Left ventricle myocardium superior (tissue), 1 donor: ENCODE results near the gene CLIP4. TPM values are rescaled to one million over a fixed set of nuclear protein-coding genes. Genes with fewer than 3 reads are reported as not detected.

ENCODE experiments used
- ATAC-seq: fragments of 200-7000 bp; cut with Tn5 transposase; one replicate; pipeline ENCODE4 v1.9.1; 2020; ENCODE audit warnings: mild to moderate bottlenecking, moderate library complexity
- DNase-seq: peaks from one replicate; pipeline ENCODE4 v3.0.0-alpha.2; 2020
- intact Hi-C: fragments of 100-400 bp; cut with micrococcal nuclease; formaldehyde crosslinking; loops from one replicate; pipeline ENCODE4 v1.11.0; 2022
- total RNA-seq: library from RNA; stranded (reverse); fragmentation: NEBNext Ultra II Directional; extraction: Animal tissue kit (Norgen Biotek cat#: 25700); gene quantifications from one replicate; pipeline ENCODE4 v1.2.1, GENCODE V29; 2021
- donor health status: DM: no; HTN: yes; CAD: no; lungs with severe emphysema.

CLIP4 gene
- total RNA-seq, 1 donor from 2014 or later: 31.4 TPM

DNA sequence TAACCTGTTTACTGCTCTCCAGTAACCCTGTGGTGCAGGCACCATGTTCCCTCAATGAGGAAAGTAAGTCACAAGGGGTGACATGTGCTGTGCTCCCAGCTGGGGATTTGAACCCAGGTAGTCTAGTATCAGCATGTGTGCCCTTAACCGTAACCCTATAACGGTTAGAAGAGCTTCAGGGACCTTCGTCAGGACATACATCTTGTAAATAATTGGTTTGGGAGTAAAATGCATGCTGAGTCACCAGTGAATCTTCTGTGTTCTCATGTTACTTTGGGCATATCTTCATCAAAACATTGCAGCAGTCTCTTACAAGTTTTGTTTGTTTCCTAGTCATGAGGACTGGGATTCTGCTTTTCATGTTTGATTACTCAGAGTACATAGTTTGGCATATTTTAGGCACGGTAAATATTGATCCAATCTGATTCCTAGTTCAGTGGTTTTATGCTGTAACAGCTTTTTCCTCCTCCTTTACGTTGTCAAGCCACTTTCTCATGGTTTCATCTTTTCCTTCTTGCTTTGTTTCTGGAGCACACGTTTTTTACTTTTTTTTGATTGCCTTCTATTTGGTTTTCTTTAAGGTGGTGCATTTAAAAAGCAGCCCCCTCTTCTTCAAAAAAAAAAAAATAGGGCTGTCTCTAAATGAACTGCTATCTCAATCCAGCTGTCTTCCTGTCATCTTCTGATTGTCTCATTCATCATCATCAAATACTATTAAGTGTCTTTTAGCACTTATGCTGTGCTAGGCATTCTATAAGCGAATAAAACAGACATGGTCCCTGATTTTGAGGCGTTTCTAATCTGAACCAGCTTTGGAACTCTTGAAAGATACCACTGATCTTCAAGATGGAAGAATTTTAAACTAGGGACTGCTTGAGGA, 50.4 kb downstream of the CLIP4 start:
- ATAC-seq (no peak), DNase-seq (no peak)
- intact Hi-C loops: no loop called here

DNA sequence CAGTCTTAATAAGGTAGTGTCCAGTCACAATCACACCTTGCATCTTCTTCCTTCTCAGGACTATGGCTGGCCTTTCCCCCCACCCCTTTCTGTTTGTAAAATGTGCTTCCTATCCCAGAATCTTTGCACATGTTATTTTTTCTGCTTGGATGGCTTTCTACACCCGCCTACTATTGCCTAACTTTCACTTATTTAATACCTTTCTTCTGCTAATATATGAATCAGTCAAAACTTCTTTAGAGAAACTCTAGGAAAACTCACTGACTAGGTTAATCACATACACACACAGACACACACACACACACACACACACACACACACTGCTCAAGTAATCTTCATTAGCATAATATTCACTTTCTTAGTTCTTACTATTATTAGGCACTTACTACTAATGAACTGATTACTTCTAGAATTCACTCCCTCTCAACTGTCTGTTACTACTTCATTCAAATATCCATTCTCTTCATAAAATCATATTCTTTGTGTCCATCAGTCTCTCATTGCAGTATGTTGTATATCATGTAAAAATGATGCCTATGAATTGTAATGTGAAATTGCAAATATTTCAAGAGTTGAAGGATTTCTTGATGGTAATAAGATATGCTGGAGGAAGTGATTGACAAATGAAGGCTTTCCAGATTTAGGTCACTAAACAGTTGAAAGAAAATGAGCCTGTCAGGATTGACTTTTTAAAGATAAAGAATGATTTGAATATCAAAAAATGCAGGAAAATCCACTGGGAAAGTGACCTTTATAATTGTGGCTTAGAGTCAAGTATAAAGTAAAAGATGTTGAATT, 51.2 kb downstream of the CLIP4 start:
- DNase-seq (no peak), ATAC-seq (no peak)
- intact Hi-C loops: no loop called here

DNA sequence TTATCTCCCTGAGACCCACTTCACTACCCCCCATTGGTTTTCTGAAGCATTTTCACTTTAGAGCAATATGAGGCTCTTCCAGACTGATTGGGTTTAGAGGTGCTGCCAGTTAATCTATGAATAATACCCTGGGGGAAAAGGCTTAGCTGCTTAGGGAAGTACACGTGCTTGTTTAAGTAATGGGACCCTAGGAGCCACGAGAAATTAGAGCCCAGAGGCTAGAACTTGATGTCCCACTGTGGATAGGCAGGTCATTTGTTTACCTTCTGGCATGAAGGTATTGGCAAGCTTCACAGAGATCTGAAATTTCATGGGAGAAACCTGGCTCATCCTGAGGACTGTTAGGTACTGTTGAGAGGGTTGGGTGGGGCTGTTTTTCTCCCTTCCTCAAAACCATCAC, 59.7 kb downstream of the CLIP4 start:
- DNase-seq: no peak
- ATAC-seq: no peak
- intact Hi-C loops: no loop called here

DNA sequence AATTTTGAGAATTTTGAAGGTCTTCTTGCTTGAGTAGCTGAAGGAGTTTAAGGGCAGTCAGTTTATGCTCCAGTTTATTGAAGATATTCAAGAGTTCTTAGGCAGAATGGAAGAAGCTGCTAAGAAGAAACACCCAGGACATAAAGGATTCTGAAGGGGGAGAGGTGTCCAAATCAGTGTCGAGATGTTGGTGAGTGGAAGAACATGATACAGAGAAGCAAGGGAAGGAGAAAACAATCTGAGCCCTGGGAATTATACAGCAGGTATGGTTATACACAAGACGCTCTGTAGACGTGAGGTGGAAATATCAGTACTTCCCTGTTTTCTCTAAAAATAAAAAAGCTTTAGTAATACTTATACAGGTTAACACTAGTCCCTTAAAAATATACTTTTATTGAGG, 60.1 kb downstream of the CLIP4 start:
- ATAC-seq: no peak
- intact Hi-C loops: no loop called here
- no peak for DNase-seq

DNA sequence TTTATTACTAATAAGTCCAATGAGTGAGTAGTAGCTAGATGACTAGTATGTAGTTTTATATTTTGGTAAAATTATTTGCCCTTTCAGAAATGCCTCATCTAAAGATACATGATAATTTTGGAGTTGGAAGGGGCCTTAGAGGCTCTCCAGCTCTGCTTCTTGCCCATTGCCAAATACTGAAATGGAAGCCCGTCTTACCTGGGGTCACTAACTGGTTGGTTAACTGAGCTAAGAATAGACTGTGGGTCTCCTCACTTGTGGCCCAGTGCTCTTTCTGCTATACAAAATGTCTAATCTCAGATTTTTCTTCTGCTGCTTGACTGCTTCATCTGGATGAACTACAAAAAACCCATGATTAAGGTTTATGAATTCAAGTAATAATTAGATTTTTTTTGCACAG, 67.1 kb downstream of the CLIP4 start:
- ATAC-seq: no peak
- intact Hi-C loops: no loop called here
- DNase-seq: no peak

DNA sequence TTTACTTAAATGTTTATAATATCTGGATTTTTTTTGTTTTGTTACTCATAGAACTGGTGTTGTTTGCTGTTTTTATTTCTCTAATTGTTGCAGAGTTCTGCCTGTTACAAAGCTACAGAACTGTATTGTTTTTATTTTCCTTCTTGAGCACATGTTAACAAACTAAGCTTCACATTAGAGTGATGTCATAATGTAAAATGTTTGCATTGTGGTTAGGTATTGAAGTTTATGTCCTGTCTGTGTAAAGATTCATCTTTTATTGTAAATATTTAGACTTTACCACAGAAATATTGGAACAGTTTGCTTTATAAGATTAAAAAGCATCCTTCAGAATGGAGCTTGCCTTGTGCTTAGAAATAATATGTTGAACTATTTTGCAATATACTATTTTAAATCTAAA, 67.7 kb downstream of the CLIP4 start:
- DNase-seq: no peak
- intact Hi-C loops: no loop called here
- no peak for ATAC-seq

DNA sequence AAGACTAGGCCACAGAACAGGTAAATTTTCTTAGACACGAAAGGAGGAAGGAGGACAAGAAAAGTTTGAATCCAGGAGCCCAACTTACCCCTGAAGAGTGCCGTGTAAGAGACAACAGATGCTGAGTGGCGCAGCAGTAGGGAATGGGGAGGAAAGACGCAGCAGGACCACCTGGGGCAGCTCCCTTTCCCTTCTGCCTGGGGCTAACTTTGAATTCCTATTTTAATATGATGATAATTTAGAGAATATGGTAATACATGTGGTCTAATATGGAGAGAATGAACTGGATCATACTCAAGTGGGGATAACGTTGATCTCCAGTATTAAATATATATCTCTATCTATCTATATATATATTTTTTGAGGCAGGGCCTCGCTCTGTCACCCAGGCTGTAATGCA, 69.3 kb downstream of the CLIP4 start:
- ATAC-seq: no peak
- intact Hi-C loops: no loop called here

DNA sequence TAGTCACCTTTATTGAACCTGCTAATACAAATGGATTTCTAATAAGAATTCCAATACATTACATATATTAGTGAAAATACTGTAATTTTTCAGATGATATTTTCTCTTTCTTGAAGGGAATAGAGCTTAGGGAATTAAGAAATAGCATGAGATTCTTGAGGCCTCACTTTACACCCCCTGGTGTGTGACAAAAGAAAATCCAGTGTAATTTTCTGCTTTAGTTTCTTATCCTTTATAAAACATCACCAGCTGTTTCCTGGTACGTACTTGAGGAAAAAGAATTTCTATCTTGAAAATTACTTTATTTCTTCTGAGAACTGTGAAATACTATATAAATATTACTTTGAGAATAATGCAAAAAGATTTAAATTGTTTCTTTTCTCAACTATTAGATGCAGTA, 71.6 kb downstream of the CLIP4 start:
- DNase-seq (no peak), ATAC-seq (no peak)
- intact Hi-C loops: no loop called here

More for the DNA sequence above, 69.3 kb downstream of the CLIP4 start:
- DNase-seq: no peak

DNA sequence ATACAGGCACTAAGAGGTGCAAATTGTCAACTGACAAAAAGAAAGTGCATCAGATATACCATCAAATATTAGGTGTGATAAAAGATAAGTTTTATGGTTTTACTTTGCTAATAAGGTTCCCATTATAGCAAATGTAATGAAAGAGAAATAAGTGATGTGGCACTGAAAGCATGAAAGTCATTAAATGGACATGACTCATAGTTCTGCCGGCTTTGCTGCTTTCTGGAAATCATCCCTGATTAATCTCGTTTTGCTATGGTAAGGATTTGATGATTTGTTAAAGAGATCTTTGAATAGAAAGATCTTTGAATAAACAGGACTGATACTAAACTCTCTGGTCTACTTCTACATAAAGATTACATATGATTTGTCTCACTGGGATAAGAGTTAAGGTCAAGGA, 72.7 kb downstream of the CLIP4 start:
- intact Hi-C loops: no loop called here
- DNase-seq: no peak
- ATAC-seq: no peak

DNA sequence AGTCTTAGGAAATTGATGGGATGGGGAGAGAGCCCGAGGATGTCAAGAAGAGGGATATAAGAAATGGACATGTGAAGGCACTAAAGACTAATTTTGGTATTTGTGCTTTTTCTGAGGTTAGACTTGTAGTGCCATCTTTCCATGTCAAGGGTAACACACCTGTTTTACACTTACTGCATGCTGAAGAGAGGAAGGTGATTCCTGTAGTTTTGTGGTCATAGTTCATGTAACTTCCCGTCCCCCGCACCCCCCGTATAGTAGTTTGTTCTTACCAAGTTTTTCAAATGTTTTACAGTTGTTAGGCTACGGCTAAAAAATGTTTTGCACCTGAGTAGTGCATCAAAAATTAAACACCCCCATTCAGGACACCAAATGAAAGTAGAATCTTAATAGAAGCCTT, 73.8 kb downstream of the CLIP4 start:
- DNase-seq (no peak), ATAC-seq (no peak)
- intact Hi-C loops: no loop called here

DNA sequence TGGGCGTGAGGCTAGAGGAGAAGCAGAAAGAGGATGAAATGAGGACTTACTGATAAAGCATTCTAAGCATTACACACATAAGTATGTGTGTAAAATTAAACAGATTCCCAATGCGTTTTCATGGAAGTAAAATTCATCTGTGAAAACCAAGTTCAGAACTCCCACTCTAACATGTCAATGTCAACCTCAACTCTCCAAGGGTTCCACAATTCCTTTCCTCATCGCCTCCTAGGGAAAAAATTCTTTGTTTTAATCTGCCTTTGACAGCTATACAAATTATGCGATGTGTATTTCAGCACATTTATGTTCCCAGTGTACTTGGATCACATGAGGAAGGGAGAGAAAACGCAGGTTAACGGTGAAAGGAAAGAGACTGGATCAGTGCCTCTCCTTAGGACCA, 76.6 kb downstream of the CLIP4 start:
- DNase-seq (no peak), ATAC-seq (no peak)
- intact Hi-C loops: no loop called here

DNA sequence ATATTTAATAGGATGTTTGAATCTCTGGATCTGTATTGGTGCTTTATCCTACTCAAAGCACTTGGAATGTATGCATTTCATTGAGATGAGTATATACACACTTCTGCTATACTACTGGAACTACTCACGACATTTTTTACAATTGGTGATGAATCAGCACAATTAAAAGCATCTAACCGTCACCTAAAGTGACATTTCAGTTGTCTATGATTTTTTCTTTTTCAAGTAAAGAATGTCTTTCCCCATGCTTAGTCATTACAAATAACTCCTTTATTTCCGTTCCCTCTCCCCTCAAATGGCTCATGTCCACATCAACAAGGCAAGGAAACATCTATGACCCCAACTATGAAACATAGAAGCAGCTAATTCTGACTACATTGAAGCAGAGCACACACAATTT, 77.3 kb downstream of the CLIP4 start:
- DNase-seq: no peak
- ATAC-seq: no peak
- intact Hi-C loops: no loop called here

DNA sequence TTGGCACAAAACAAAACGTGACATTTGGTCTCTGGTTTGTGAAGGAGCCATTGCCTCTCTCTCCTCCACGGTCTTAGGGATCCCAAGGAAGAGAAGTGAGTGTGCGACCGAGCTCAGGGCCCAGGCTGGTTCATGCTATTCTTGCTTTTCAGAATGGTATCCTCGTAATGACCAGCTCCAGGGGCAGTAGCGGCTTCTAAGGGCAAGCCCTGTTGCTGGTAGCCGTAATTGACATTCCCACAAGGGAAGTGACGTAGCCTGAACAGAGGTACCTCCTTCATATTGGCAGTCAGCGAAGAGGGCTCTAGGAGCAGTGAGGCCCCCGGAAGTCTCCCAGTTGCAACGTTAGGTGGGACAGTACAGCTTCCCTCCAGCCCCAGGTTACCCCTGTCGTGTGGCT, 77.9 kb downstream of the CLIP4 start:
- ATAC-seq (no peak), DNase-seq (no peak)
- intact Hi-C loops: no loop called here

DNA sequence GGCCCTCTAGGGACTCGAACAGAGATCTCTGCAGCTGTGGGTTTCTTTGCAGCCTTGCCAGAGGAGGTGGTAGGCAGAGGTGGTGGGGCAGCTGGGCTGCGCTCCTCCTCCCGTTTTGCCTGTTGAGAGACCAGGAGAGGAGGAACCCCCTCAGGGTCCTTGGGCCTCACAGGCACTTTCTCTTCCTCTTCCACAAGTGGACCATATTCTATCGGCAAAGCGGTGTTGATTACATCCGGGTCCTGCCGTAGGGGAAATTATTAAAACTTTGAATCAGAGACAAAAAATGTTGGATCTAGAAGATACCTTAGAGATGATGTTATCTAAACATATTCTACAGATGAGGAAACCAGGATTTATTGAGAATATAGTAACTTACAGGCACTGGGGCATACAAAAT, 78.5 kb downstream of the CLIP4 start:
- ATAC-seq (no peak), DNase-seq (no peak)
- intact Hi-C loops: loop anchor here (2.0 kb wide), 1 partner anchor 233 kb away; no protein-coding TSS in a partner anchor

DNA sequence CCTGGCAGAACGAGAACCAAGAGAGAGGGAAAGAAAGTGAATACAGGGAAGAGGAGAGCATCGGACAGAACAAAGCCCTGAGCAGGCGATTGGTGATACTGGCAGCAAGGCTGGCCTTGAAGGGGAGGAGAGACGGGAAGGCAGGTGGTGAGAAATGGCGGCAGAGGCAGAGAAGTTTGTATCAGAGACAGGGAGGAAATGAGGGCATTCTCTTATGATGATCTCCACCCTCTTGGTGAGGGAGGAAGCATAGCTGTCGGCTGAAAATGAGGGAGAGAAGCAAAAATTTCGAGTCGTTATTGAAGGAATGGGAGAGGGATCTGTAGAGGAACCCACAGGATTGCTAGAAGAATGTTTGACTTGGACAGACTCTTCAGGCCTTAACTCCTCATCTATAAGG, 80.6 kb downstream of the CLIP4 start:
- intact Hi-C loops: loop anchor here (2.0 kb wide), 1 partner anchor 235 kb away; no protein-coding TSS in a partner anchor
- DNase-seq (no peak), ATAC-seq (no peak)

DNA sequence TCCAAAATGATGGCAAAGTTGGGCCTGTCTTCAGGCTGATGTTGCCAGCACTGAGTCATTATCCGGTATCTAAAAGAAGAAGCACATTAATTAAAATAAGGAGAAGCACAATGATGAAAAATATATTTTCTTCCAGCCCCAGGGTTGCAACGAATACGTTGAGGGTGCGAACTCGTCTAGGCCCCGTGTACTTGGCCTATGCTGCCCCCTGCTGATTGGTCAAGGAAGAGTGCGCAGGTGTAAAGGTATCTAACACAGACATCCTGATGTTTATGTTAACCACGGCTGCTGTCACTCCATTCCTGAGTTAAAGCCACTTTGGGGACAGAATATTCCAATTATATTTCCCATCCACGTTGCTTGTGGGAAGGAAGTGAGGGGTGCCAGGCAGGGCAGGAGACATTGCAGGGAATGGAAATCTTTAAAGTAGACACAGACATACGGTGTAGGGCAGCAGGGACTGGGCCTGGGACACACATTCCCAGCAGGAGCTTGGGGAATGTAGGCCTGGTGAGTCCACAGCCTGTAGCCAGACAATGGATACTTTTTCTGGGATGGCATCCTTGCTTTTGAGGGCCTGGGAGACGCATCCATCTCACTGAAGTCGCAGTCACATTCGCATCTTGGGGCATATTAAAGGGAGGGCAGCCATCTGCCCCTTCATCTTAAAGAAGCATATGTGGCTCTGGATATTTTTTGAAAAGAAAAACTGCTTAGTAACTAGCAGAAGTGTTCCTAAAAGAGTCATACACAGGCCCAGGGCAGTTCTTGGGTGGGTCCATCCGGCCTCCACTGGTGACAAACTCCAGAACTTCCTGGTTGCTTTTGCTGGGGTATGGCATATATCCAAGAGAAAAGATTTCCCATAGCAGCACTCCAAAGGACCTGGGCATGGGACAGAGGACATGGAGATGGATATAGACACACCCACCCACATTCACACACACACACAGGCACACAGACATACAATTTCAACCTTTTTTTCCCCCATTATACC, 81.9 kb downstream of the CLIP4 start:
- DNase-seq (peak; percentile 68), ATAC-seq (peak; percentile 89)

DNA sequence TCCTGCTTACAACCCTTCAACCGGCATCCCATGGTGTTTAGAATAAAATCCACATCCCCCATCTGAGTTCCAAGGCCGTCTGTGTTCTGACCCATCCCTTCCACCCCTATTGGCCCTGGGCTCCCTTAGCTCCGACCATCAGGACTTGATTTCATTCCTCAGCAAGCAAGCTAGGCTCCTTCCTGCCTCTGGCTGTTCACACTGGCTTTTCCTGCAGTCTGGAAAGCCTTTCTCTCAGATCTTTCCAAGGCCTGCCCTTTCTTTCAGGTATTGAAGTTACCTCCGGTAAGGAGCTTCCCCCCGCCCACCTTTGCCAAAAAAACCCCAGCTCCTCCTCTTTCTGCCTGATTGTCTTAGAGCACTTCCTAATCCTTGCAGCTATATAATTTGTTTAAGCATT, 86.8 kb downstream of the CLIP4 start:
- DNase-seq: no peak
- intact Hi-C loops: no loop called here
- no peak for ATAC-seq

More for the DNA sequence above, 81.9 kb downstream of the CLIP4 start:
- intact Hi-C loops: no loop called here

DNA sequence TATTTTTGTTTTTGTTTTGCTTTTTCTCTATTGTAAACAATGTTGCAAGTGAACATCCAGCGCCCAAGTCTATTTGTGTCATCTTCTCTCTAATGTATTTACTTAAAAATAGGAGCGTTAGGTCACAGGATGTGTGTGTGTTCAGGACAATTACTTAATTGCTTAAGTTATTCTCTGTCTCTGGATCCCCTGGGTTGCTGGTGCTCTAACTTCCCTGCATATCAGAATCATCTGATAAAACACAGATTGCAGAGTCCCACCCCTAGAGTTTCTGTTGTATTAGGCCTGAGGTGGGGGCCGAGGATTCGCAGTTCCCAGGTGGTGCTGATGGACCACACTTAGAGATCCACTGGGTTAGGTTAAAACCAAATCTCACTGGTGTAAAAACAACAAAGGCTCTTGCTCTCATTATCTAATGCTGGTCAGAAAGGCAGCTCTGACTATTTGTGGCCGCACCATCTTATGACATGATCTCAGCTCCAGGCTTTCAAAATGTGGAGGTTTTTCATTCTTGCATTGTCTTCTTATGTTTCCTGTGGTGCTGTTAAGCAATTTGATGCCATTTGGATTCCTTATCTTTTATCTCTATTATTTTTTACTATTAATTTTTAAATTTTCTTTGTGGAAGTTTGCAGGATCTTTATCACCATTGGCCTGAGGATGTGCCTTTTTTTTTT, 87.7 kb downstream of the CLIP4 start:
- DNase-seq (no peak), ATAC-seq (no peak)
- intact Hi-C loops: no loop called here

DNA sequence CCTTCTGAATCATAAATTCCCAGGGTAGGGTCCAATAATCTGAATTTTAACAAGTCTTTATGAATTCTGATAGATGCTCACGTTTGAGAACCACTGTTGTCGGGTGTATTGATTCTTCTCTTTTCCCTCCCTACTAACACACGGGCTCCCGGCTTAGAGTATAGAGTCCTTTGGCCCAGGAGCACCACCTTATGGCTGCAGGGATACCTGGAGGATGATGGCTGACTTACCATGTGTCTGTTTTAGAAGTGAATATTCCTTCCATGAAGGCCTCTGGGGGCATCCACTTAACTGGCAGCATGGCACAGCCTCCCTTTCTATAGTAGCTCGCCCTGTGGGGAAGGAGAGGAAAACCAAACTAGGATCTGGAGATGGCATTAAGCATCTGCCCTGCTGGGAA, 91.7 kb downstream of the CLIP4 start:
- DNase-seq (no peak), ATAC-seq (no peak)
- intact Hi-C loops: no loop called here
